ENCODE results near the gene OPCML. TPM values are rescaled to one million over a fixed set of nuclear protein-coding genes. Genes with fewer than 3 reads are reported as not detected.

OPCML gene
- total RNA-seq, 1 donor from 2014 or later = 1.2 TPM

- no peak overlapping the region for H3K27ac Mint-ChIP-seq (ENCODE audit: unreplicated experiment)
- H3K36me3 Mint-ChIP-seq (ENCODE audit: low read depth) = no peaks in the 10 kb centered on the region
- peak; percentile 41 for TF ChIP-seq CTCF (conservative IDR thresholded peaks at IDR 0.05)
- peaks cover 52% of the 10 kb centered on the region for H3K27me3 Mint-ChIP-seq (ENCODE audit: low read depth)
- no peaks in the 10 kb centered on the region for H3K9me3 Mint-ChIP-seq
- H3K4me3 Mint-ChIP-seq = peak overlapping the region; percentile 52
- peaks cover 23% of the 10 kb centered on the region for H3K4me1 Mint-ChIP-seq
- no peak for DNase-seq (ENCODE audit: low read depth, low spot score)
Observed at GRCh38 chr11:133081020-133081419, 451.3 kb downstream of the OPCML start.

GRCh38 chr11:133078591-133079404 is 453.5 kb downstream of the OPCML start:
- H3K9me3 Mint-ChIP-seq = no peaks in the 10 kb centered on the region
- H3K27me3 Mint-ChIP-seq (ENCODE audit: low read depth) = peaks cover 52% of the 10 kb centered on the region
- H3K27ac Mint-ChIP-seq (ENCODE audit: unreplicated experiment) = no peak overlapping the region
- peaks cover 4% of the 10 kb centered on the region for H3K4me1 Mint-ChIP-seq
- peak; percentile 72 for DNase-seq (ENCODE audit: low read depth, low spot score)
- no peaks in the 10 kb centered on the region for H3K36me3 Mint-ChIP-seq (ENCODE audit: low read depth)
- H3K4me3 Mint-ChIP-seq = peak overlapping the region; percentile 17
- TF ChIP-seq CTCF (conservative IDR thresholded peaks at IDR 0.05) = peak; percentile 95

DNA sequence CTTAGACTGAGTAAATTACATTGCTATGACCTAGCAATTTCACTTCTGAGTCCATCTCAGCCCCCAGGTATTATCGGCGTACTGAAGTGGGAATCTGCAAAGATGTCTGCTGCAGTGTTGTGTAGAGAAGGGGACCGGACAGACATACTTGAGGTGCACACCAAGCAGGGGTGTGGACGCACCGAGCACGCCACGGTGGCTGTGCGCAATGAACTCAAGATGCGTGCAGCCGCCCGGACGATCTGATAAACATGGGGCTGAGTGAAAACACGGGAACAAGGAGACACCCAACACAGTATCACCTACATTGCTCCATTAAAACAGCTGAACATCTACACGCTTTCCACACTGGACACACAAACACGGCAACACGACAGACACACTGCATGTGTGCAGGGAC is 454.3 kb downstream of the OPCML start:
- no peak overlapping the region for H3K27ac Mint-ChIP-seq (ENCODE audit: unreplicated experiment)
- TF ChIP-seq CTCF (conservative IDR thresholded peaks at IDR 0.05) = no peak

DNA sequence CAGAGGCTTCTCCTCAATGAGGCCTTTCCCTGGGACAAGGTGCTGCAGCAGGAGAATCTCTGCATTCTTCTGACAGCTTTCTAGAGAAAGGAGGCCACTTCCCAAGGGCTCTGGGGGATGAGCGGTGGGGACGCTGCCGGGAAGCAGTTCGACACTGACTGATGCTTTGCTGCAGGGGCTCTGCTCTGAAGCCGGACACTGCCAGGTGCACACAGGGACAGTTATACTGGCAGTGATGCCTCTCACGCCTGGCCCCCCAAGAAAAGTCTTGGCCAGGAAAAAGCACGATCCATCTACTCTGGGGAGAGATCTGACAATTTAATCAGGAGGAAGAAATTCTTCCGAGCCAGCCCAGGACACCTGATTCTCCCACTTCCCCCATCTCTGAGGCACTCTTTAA is 456.9 kb downstream of the OPCML start:
- Mint-ChIP-seq H3K27me3 (ENCODE audit: low read depth) (peaks cover 39% of the 10 kb centered on the region), H3K9me3 (no peaks in the 10 kb centered on the region), H3K36me3 (ENCODE audit: low read depth) (no peaks in the 10 kb centered on the region), H3K4me1 (no peaks in the 10 kb centered on the region), H3K27ac (ENCODE audit: unreplicated experiment) (no peak overlapping the region), H3K4me3 (no peak overlapping the region)
- TF ChIP-seq CTCF (conservative IDR thresholded peaks at IDR 0.05) = no peak
- no peak for DNase-seq (ENCODE audit: low read depth, low spot score)

More for the DNA sequence above, 454.3 kb downstream of the OPCML start:
- no peak for DNase-seq (ENCODE audit: low read depth, low spot score)
- Mint-ChIP-seq H3K4me3 (no peak overlapping the region), H3K9me3 (no peaks in the 10 kb centered on the region), H3K27me3 (ENCODE audit: low read depth) (peaks cover 54% of the 10 kb centered on the region), H3K36me3 (ENCODE audit: low read depth) (no peaks in the 10 kb centered on the region), H3K4me1 (no peaks in the 10 kb centered on the region)

- peaks cover 19% of the 10 kb centered on the region for H3K27me3 Mint-ChIP-seq (ENCODE audit: low read depth)
- no peak for TF ChIP-seq CTCF (conservative IDR thresholded peaks at IDR 0.05)
Observed at GRCh38 chr11:133072858-133073582, 459.3 kb downstream of the OPCML start.

More at GRCh38 chr11:133072858-133073582, 459.3 kb downstream of the OPCML start:
- Mint-ChIP-seq H3K36me3 (ENCODE audit: low read depth) (no peaks in the 10 kb centered on the region), H3K27ac (ENCODE audit: unreplicated experiment) (no peak overlapping the region), H3K4me1 (peaks cover 5% of the 10 kb centered on the region), H3K9me3 (no peaks in the 10 kb centered on the region), H3K4me3 (no peak overlapping the region)
- DNase-seq (ENCODE audit: low read depth, low spot score) = no peak

Data from neural crest cell (in vitro differentiated cells).